Suppressor macrophage treated with lipopolysaccharide for 1 hour (primary cell): ENCODE results near the gene SPAG8.
A peak's percentile ranks its signal among the peaks of the same experiment; 100 is the strongest.

Experiments used
- DNase-seq, 3 donors: peaks; one replicate each; pipeline ENCODE4 v3.0.0-alpha.2; 2020 to 2022

SPAG8 gene

GRCh38 chr9:35808433-35808832, 3.6 kb downstream of the SPAG8 start:
- no peak for DNase-seq

- DNase-seq, result no peak
These were observed 6.0 kb downstream of the SPAG8 start for GRCh38 chr9:35806101-35806500.

- no peak for DNase-seq
These were observed 10.5 kb downstream of the SPAG8 start for GRCh38 chr9:35801328-35802128.

- DNase-seq, result no peak
These were observed 11.5 kb downstream of the SPAG8 start for GRCh38 chr9:35800530-35800929.

GRCh38 chr9:35798658-35799374, 13.2 kb downstream of the SPAG8 start:
- DNase-seq, result peak; percentile 26 to 38 (median 35)

GRCh38 chr9:35797311-35798109, 14.6 kb downstream of the SPAG8 start:
- DNase-seq, result no peak

- DNase-seq, result no peak
These were observed 16.4 kb downstream of the SPAG8 start for GRCh38 chr9:35795695-35796094.

- no peak for DNase-seq
These were observed 18.6 kb downstream of the SPAG8 start for GRCh38 chr9:35793461-35793860.

- DNase-seq, result no peak
These were observed 19.2 kb downstream of the SPAG8 start for GRCh38 chr9:35792826-35793225.

- DNase-seq, result no peak
These were observed 19.8 kb downstream of the SPAG8 start for GRCh38 chr9:35792024-35792813.

GRCh38 chr9:35791297-35791921, 20.7 kb downstream of the SPAG8 start, which contains the start of gene NPR2:
TSS of gene NPR2 (plus strand) at chr9:35791591. CDS start at chr9:35792409, 818 bp downstream.
- DNase-seq, result peak in 2 of 3 donors; percentile 39 to 53

- peak; percentile 71 to 82 (median 80) for DNase-seq
These were observed 21.4 kb downstream of the SPAG8 start for GRCh38 chr9:35790385-35791296.

- DNase-seq, result no peak
These were observed 22.1 kb downstream of the SPAG8 start for GRCh38 chr9:35790025-35790384.

- DNase-seq, result no peak
These were observed 22.5 kb downstream of the SPAG8 start for GRCh38 chr9:35789541-35789940.

- DNase-seq, result no peak
These were observed 28.6 kb downstream of the SPAG8 start for GRCh38 chr9:35783418-35783817.

- no peak for DNase-seq
These were observed 31.0 kb downstream of the SPAG8 start for GRCh38 chr9:35781066-35781465.

GRCh38 chr9:35778496-35778895, 33.6 kb downstream of the SPAG8 start:
- no peak for DNase-seq

- DNase-seq, result no peak
These were observed 36.0 kb downstream of the SPAG8 start for GRCh38 chr9:35776018-35776417.

GRCh38 chr9:35774907-35775635, 37.0 kb downstream of the SPAG8 start:
- peak; percentile 64 to 69 (median 67) for DNase-seq

- no peak for DNase-seq
These were observed 40.1 kb downstream of the SPAG8 start for GRCh38 chr9:35771943-35772342.
